AG09309 (cell line): ENCODE results near the gene GNPAT.
A peak's percentile ranks its signal among the peaks of the same experiment; 100 is the strongest.

ENCODE experiments used
- DNase-seq: peaks from one replicate; pipeline ENCODE4 v3.0.0-alpha.2; 2010; ENCODE audit warnings: low read depth
- H3K4me3 ChIP-seq: 2 replicates; pipeline ENCODE4 v1.5.1; 2011; ENCODE audit warnings: mild to moderate bottlenecking, low read depth, low read length, moderate library complexity; ENCODE audit not compliant: control insufficient read depth
- TF ChIP-seq, protein P1 (sequence below): IDR thresholded peaks from 2 replicates; pipeline ENCODE4 v1.5.1; 2011; ENCODE audit warnings: mild to moderate bottlenecking, low read depth, low read length, inconsistent platforms; ENCODE audit not compliant: insufficient read depth, control insufficient read depth; ENCODE audit errors: missing control alignments

The GNPAT gene

GRCh38 chr1:231318568-231318967 lies 77.6 kb downstream of the GNPAT start:
- H3K4me3 ChIP-seq = no peak overlapping the region
- no peak for DNase-seq

GRCh38 chr1:231319080-231319479 lies 78.1 kb downstream of the GNPAT start:
- DNase-seq = no peak
- TF ChIP-seq, protein P1, sequence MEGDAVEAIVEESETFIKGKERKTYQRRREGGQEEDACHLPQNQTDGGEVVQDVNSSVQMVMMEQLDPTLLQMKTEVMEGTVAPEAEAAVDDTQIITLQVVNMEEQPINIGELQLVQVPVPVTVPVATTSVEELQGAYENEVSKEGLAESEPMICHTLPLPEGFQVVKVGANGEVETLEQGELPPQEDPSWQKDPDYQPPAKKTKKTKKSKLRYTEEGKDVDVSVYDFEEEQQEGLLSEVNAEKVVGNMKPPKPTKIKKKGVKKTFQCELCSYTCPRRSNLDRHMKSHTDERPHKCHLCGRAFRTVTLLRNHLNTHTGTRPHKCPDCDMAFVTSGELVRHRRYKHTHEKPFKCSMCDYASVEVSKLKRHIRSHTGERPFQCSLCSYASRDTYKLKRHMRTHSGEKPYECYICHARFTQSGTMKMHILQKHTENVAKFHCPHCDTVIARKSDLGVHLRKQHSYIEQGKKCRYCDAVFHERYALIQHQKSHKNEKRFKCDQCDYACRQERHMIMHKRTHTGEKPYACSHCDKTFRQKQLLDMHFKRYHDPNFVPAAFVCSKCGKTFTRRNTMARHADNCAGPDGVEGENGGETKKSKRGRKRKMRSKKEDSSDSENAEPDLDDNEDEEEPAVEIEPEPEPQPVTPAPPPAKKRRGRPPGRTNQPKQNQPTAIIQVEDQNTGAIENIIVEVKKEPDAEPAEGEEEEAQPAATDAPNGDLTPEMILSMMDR = no peak
- H3K4me3 ChIP-seq = no peak overlapping the region

More at GRCh38 chr1:231318568-231318967, 77.6 kb downstream of the GNPAT start:
- TF ChIP-seq, protein P1 = no peak

GRCh38 chr1:231322880-231323530 lies 82.0 kb downstream of the GNPAT start:
- no peak overlapping the region for H3K4me3 ChIP-seq
- TF ChIP-seq, protein P1 = peak; percentile 11
- DNase-seq = no peak

GRCh38 chr1:231324660-231325059 lies 83.6 kb downstream of the GNPAT start:
- TF ChIP-seq, protein P1 = no peak
- H3K4me3 ChIP-seq = no peak overlapping the region
- DNase-seq = no peak

DNA sequence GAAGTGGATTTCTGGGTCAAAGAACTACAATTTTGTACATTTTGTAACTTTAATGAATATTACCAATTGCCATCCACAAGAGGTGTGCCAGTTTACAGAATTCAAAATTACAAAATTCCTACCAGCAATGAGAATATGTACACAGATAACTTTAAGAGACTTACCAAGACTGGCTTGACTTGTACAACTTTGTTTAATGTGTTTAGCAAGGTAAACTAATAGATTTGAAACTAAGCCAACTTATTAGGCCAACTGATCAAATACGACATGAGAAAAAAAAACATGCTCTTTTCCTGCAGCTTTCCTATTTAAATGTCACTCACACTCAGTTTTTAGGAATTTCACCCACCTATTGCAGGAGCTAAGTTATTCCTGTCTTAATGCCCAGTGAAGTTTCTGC lies 85.2 kb downstream of the GNPAT start:
- TF ChIP-seq, protein P1 = no peak
- H3K4me3 ChIP-seq = no peak overlapping the region
- no peak for DNase-seq
